Measurements from ENCODE around the gene MT4. TPM values are rescaled to one million over a fixed set of nuclear protein-coding genes. Genes with fewer than 3 reads are reported as not detected.
A peak's percentile ranks its signal among the peaks of the same experiment; 100 is the strongest.

MT4 gene
- total RNA-seq, 1 experiment from 2014 or later = not detected

GRCh38 chr16:56593573-56594291 is 28.9 kb downstream of the MT4 start:
- H3K4me2 ChIP-seq = no peak overlapping the region
- no peak overlapping the region for H2AFZ ChIP-seq
- no peak for TF ChIP-seq CTCF (conservative IDR thresholded peaks at IDR 0.05)
- no peak for TF ChIP-seq EZH2 (IDR thresholded peaks at IDR 0.05; ENCODE audit: low read depth)
- H4K20me1 ChIP-seq (ENCODE audit: insufficient read depth) = no peaks in the 10 kb centered on the region
- H3K27ac ChIP-seq = no peak overlapping the region
- H3K9me3 ChIP-seq (ENCODE audit: insufficient read depth, low read depth) = no peaks in the 10 kb centered on the region
- BruUV-seq (replicated peaks) = no TSS peak
- H3K9me2 ChIP-seq (ENCODE audit: insufficient read depth) = no peaks in the 10 kb centered on the region
- no peaks in the 10 kb centered on the region for H3K36me3 ChIP-seq (ENCODE audit: low read depth)
- H3F3A ChIP-seq (ENCODE audit: insufficient read depth, low read depth) = no peaks in the 10 kb centered on the region
- intact Hi-C loops (cut with micrococcal nuclease; ENCODE audit: unreplicated experiment) = no loop called here
- no peaks in the 10 kb centered on the region for H3K4me1 ChIP-seq (replicated peaks; ENCODE audit: insufficient read depth)
- no peaks in the 10 kb centered on the region for H3K79me2 ChIP-seq (ENCODE audit: low read depth)
- no peak for DNase-seq
- POLR2A ChIA-PET (ENCODE audit: unreplicated experiment) = no interaction called here
- CTCF ChIA-PET = no interaction called here
- no peaks in the 10 kb centered on the region; the same call in 1 of the 2 replicates for H3K27me3 ChIP-seq (ENCODE audit: insufficient read depth, low read depth)
- no peak overlapping the region for H3K4me3 ChIP-seq

GRCh38 chr16:56594292-56594619 is 29.4 kb downstream of the MT4 start:
- Histone ChIP-seq H3K9me2 (ENCODE audit: insufficient read depth) (no peaks in the 10 kb centered on the region), H3K4me3 (no peak overlapping the region), H4K20me1 (ENCODE audit: insufficient read depth) (no peaks in the 10 kb centered on the region), H3K4me2 (no peak overlapping the region), H3F3A (ENCODE audit: insufficient read depth, low read depth) (no peaks in the 10 kb centered on the region), H3K9me3 (ENCODE audit: insufficient read depth, low read depth) (no peaks in the 10 kb centered on the region), H3K4me1 (replicated peaks; ENCODE audit: insufficient read depth) (no peaks in the 10 kb centered on the region), H3K79me2 (ENCODE audit: low read depth) (no peaks in the 10 kb centered on the region), H3K27me3 (ENCODE audit: insufficient read depth, low read depth) (no peaks in the 10 kb centered on the region), H3K27ac (no peak overlapping the region), H3K36me3 (ENCODE audit: low read depth) (no peaks in the 10 kb centered on the region), H2AFZ (no peak overlapping the region)
- POLR2A ChIA-PET (ENCODE audit: unreplicated experiment) = no interaction called here
- no peak for DNase-seq
- no peak for TF ChIP-seq CTCF (conservative IDR thresholded peaks at IDR 0.05)
- TF ChIP-seq EZH2 (IDR thresholded peaks at IDR 0.05; ENCODE audit: low read depth) = no peak
- intact Hi-C loops (cut with micrococcal nuclease; ENCODE audit: unreplicated experiment) = no loop called here
- CTCF ChIA-PET = no interaction called here
- BruUV-seq (replicated peaks) = no TSS peak

- no peak overlapping the region for H3K4me3 ChIP-seq
- ChIA-PET POLR2A (ENCODE audit: unreplicated experiment) (no interaction called here), CTCF (interaction anchor here (0.6 to 1.9 kb wide), 5 partner anchors 15 to 101 kb away, joined by 3 to 21 read pairs (median 3); no protein-coding TSS in a partner anchor)
- H3K36me3 ChIP-seq (ENCODE audit: low read depth) = no peaks in the 10 kb centered on the region
- no peaks in the 10 kb centered on the region for H3K27me3 ChIP-seq (ENCODE audit: insufficient read depth, low read depth)
- H2AFZ ChIP-seq = no peak overlapping the region
- BruUV-seq (replicated peaks) = no TSS peak
- H3K79me2 ChIP-seq (ENCODE audit: low read depth) = no peaks in the 10 kb centered on the region
- peak overlapping the region; percentile 60 for H3K4me2 ChIP-seq
- no peak overlapping the region for H3K27ac ChIP-seq
- peak; percentile 86 for TF ChIP-seq CTCF (conservative IDR thresholded peaks at IDR 0.05)
- TF ChIP-seq EZH2 (IDR thresholded peaks at IDR 0.05; ENCODE audit: low read depth) = no peak
- peaks cover 14% of the 10 kb centered on the region for H3F3A ChIP-seq (ENCODE audit: insufficient read depth, low read depth)
- peak in 1 of 2 experiments; percentile 48 for DNase-seq
- H3K4me1 ChIP-seq (replicated peaks; ENCODE audit: insufficient read depth) = peaks cover 19% of the 10 kb centered on the region
- H3K9me3 ChIP-seq (ENCODE audit: insufficient read depth, low read depth) = no peaks in the 10 kb centered on the region
- no peaks in the 10 kb centered on the region for H3K9me2 ChIP-seq (ENCODE audit: insufficient read depth)
- H4K20me1 ChIP-seq (ENCODE audit: insufficient read depth) = no peaks in the 10 kb centered on the region
- intact Hi-C loops (cut with micrococcal nuclease; ENCODE audit: unreplicated experiment) = loop anchor here (1.0 to 10.0 kb wide), 3 partner anchors 42 to 266 kb away; no protein-coding TSS in a partner anchor
Observed at GRCh38 chr16:56600398-56600999, 35.6 kb downstream of the MT4 start.
